ENCODE data around the gene RAD51B. TPM values are rescaled to one million over a fixed set of nuclear protein-coding genes. Genes with fewer than 3 reads are reported as not detected.
"Not testable (repeated sequence)": the region's sequence is repeated elsewhere in the genome, so short reads cannot be mapped to it uniquely, and the experiment has no call there.

RAD51B gene
- total RNA-seq, 1 experiment from 2014 or later: 20.0 TPM

DNA sequence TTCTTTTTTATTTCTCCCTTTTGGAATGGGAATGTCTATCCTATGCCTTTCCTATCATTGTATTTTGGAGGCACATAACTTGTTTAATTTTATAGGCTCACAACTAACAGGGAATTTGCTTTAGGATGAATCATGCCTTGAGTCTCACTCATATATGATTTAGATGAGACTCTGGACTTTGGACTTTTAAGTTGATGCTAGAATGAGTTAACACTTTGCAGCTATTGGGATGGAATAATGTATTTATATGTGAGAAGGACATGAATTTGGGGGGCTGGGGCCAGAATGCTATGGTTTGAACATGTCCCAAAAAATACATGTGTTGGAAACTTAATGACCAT is 607.9 kb downstream of the RAD51B start (continued):
- TF ChIP-seq, protein P1, sequence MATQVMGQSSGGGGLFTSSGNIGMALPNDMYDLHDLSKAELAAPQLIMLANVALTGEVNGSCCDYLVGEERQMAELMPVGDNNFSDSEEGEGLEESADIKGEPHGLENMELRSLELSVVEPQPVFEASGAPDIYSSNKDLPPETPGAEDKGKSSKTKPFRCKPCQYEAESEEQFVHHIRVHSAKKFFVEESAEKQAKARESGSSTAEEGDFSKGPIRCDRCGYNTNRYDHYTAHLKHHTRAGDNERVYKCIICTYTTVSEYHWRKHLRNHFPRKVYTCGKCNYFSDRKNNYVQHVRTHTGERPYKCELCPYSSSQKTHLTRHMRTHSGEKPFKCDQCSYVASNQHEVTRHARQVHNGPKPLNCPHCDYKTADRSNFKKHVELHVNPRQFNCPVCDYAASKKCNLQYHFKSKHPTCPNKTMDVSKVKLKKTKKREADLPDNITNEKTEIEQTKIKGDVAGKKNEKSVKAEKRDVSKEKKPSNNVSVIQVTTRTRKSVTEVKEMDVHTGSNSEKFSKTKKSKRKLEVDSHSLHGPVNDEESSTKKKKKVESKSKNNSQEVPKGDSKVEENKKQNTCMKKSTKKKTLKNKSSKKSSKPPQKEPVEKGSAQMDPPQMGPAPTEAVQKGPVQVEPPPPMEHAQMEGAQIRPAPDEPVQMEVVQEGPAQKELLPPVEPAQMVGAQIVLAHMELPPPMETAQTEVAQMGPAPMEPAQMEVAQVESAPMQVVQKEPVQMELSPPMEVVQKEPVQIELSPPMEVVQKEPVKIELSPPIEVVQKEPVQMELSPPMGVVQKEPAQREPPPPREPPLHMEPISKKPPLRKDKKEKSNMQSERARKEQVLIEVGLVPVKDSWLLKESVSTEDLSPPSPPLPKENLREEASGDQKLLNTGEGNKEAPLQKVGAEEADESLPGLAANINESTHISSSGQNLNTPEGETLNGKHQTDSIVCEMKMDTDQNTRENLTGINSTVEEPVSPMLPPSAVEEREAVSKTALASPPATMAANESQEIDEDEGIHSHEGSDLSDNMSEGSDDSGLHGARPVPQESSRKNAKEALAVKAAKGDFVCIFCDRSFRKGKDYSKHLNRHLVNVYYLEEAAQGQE (IDR thresholded peaks at IDR 0.05; ENCODE audit: low read depth): no peak
- TF ChIP-seq POLR2A (IDR thresholded peaks at IDR 0.05; ENCODE audit: borderline replicate concordance, extremely low read depth, insufficient read depth, insufficient read length) (no peak), ELF1 (IDR thresholded peaks at IDR 0.05; ENCODE audit: borderline replicate concordance, low read depth) (no peak), ZNF274 (IDR thresholded peaks at IDR 0.05; ENCODE audit: low read depth, low read length) (no peak), SP1 (IDR thresholded peaks at IDR 0.05; ENCODE audit: low read depth) (no peak), TCF7L2 (IDR thresholded peaks at IDR 0.05; ENCODE audit: borderline replicate concordance, extremely low read depth, insufficient read depth, insufficient read length) (no peak)
- TF ChIP-seq, protein P2, sequence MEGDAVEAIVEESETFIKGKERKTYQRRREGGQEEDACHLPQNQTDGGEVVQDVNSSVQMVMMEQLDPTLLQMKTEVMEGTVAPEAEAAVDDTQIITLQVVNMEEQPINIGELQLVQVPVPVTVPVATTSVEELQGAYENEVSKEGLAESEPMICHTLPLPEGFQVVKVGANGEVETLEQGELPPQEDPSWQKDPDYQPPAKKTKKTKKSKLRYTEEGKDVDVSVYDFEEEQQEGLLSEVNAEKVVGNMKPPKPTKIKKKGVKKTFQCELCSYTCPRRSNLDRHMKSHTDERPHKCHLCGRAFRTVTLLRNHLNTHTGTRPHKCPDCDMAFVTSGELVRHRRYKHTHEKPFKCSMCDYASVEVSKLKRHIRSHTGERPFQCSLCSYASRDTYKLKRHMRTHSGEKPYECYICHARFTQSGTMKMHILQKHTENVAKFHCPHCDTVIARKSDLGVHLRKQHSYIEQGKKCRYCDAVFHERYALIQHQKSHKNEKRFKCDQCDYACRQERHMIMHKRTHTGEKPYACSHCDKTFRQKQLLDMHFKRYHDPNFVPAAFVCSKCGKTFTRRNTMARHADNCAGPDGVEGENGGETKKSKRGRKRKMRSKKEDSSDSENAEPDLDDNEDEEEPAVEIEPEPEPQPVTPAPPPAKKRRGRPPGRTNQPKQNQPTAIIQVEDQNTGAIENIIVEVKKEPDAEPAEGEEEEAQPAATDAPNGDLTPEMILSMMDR (IDR thresholded peaks at IDR 0.05 in 2 of 3, conservative IDR thresholded peaks at IDR 0.05 in 1 of 3; ENCODE audit: borderline replicate concordance in 1 of 3, insufficient read depth in 1 of 3, low read depth in 2 of 3, low read length in 2 of 3): no peak

DNA sequence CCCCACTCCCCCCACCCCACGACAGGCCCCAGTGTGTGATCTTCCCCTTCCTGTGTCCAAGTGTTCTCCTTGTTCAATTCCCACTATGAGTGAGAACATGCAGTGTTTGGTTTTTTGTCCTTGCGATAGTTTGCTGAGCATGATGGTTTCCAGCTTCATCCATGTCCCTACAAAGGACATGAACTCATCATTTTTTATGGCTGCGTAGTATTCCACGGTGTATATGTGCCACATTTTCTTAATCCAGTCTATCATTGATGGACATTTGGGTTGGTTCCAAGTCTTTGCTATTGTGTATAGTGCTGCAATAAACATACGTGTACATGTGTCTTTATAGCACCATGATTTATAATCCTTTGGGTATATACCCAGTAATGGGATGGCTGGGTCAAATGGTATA is 609.3 kb downstream of the RAD51B start:
- H3K4me2 ChIP-seq (ENCODE audit: low read length); H2AFZ ChIP-seq (ENCODE audit: low read depth, low read length, poor library complexity, severe bottlenecking); BruUV-seq (replicated peaks); H3K36me3 ChIP-seq (ENCODE audit: control insufficient read depth in 1 of 2, insufficient read depth in 2 of 2, low read length in 2 of 2); DNase-seq (ENCODE audit: low read depth, low spot score); H3K9me2 ChIP-seq (ENCODE audit: insufficient read depth); H4K20me1 ChIP-seq (ENCODE audit: insufficient read depth); POLR2A ChIA-PET; ATAC-seq; H3K4me3 ChIP-seq (replicated peaks in 1 of 2; ENCODE audit: low read depth in 1 of 2, low read length in 2 of 2); CTCF ChIA-PET; H3K9me3 ChIP-seq (ENCODE audit: control insufficient read depth in 1 of 2, insufficient read depth in 1 of 2, low read depth in 1 of 2, low read length in 2 of 2); intact Hi-C loops (cut with micrococcal nuclease); RAD21 ChIA-PET (ENCODE audit: low non-redundant PET in 1 of 2, low total read pairs in 2 of 2, uncharacterized antibody in 2 of 2, unreplicated experiment in 2 of 2); H3K79me2 ChIP-seq (ENCODE audit: insufficient read depth, low read length); H3K27me3 ChIP-seq (ENCODE audit: insufficient read depth, low read length); H3K9ac ChIP-seq (ENCODE audit: low read length); H3K27ac ChIP-seq (ENCODE audit: low read depth, low read length): not testable (repeated sequence)
- H3K4me1 ChIP-seq (ENCODE audit: control insufficient read depth in 1 of 2, insufficient read depth in 2 of 2, low read length in 2 of 2): peaks cover 7 to 18% of the 10 kb centered on the region in 2 experiments; a peak in 3 of 4 replicates

DNA sequence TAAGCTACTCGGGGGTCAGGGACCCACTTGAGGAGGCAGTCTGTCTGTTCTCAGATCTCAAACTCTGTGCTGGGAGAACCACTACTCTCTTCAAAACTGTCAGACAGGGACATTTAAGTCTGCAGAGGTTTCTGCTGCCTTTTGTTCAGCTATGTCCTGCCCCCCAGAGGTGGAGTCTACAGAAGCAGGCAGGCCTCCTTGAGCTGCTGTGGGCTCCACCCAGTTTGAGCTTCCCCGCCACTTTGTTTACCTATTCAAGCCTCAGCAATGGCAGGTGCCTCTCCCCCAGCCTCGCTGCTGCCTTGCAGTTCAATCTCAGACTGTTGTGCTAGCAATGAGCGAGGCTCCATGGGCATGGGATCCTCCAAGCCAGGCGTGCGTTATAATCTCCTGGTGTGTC is 614.6 kb downstream of the RAD51B start:
- H3K79me2 ChIP-seq (ENCODE audit: insufficient read depth, low read length); H3K36me3 ChIP-seq (ENCODE audit: control insufficient read depth in 1 of 2, insufficient read depth in 2 of 2, low read length in 2 of 2); BruUV-seq (replicated peaks); H3K4me3 ChIP-seq (replicated peaks in 1 of 2; ENCODE audit: low read depth in 1 of 2, low read length in 2 of 2); POLR2A ChIA-PET; CTCF ChIA-PET; H2AFZ ChIP-seq (ENCODE audit: low read depth, low read length, poor library complexity, severe bottlenecking); H3K4me1 ChIP-seq (ENCODE audit: control insufficient read depth in 1 of 2, insufficient read depth in 2 of 2, low read length in 2 of 2); DNase-seq (ENCODE audit: low read depth, low spot score); H3K9ac ChIP-seq (ENCODE audit: low read length); intact Hi-C loops (cut with micrococcal nuclease); RAD21 ChIA-PET (ENCODE audit: low non-redundant PET in 1 of 2, low total read pairs in 2 of 2, uncharacterized antibody in 2 of 2, unreplicated experiment in 2 of 2); H3K9me2 ChIP-seq (ENCODE audit: insufficient read depth); H4K20me1 ChIP-seq (ENCODE audit: insufficient read depth); H3K27ac ChIP-seq (ENCODE audit: low read depth, low read length); ATAC-seq; H3K27me3 ChIP-seq (ENCODE audit: insufficient read depth, low read length); H3K9me3 ChIP-seq (ENCODE audit: control insufficient read depth in 1 of 2, insufficient read depth in 1 of 2, low read depth in 1 of 2, low read length in 2 of 2); H3K4me2 ChIP-seq (ENCODE audit: low read length): not testable (repeated sequence)

DNA sequence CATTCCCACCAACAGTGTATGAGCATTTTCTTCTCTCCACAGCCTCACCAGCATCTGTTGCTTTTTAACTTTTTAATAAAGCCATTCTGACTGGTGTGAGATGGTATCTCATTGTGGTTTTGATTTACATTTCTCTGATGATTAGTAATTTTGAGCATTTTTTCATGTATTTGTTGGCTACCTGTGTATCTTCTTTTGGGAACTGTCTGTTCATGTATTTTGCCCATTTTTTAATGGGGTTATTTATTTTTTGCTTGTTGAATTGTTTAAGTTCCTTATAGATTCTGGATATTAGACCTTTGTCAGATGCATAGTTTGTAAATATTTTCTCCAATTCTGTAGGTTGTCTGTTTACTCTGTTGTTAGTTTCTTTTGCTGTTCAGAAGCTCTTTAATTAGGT is 616.1 kb downstream of the RAD51B start:
- BruUV-seq (replicated peaks); POLR2A ChIA-PET; CTCF ChIA-PET: not testable (repeated sequence)

More for the DNA sequence above, 616.1 kb downstream of the RAD51B start:
- ATAC-seq; H2AFZ ChIP-seq (ENCODE audit: low read depth, low read length, poor library complexity, severe bottlenecking); H3K4me3 ChIP-seq (replicated peaks in 1 of 2; ENCODE audit: low read depth in 1 of 2, low read length in 2 of 2); intact Hi-C loops (cut with micrococcal nuclease); H4K20me1 ChIP-seq (ENCODE audit: insufficient read depth); DNase-seq (ENCODE audit: low read depth, low spot score); H3K4me2 ChIP-seq (ENCODE audit: low read length); H3K27me3 ChIP-seq (ENCODE audit: insufficient read depth, low read length); H3K9me3 ChIP-seq (ENCODE audit: control insufficient read depth in 1 of 2, insufficient read depth in 1 of 2, low read depth in 1 of 2, low read length in 2 of 2); H3K4me1 ChIP-seq (ENCODE audit: control insufficient read depth in 1 of 2, insufficient read depth in 2 of 2, low read length in 2 of 2); H3K36me3 ChIP-seq (ENCODE audit: control insufficient read depth in 1 of 2, insufficient read depth in 2 of 2, low read length in 2 of 2); H3K9me2 ChIP-seq (ENCODE audit: insufficient read depth); H3K9ac ChIP-seq (ENCODE audit: low read length); H3K79me2 ChIP-seq (ENCODE audit: insufficient read depth, low read length); RAD21 ChIA-PET (ENCODE audit: low non-redundant PET in 1 of 2, low total read pairs in 2 of 2, uncharacterized antibody in 2 of 2, unreplicated experiment in 2 of 2); H3K27ac ChIP-seq (ENCODE audit: low read depth, low read length): not testable (repeated sequence)

Measured in HCT116 (cell line).